Measurements from ENCODE around the gene OR51D1.

OR51D1 gene

DNA sequence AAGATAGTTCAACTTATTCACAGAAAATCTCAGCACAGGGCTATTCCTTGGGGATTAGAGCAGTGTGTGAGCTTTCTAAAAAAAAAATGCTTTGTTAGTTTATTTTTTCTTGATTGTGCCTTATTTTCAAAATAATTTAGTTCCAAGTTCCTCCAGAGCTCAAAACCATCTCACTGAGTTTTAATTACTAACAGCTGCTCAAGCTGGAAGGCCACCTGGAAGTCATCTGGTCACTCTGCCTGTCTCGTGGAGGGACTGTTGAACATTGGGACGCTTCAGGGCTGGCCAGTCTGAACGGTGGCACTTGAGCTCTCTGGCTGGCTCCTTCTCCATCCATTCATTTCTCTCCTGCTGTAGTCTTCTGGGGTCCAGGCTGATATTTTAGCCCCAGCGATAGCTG lies 10.5 kb downstream of the OR51D1 start:
- no peak for DNase-seq

DNA sequence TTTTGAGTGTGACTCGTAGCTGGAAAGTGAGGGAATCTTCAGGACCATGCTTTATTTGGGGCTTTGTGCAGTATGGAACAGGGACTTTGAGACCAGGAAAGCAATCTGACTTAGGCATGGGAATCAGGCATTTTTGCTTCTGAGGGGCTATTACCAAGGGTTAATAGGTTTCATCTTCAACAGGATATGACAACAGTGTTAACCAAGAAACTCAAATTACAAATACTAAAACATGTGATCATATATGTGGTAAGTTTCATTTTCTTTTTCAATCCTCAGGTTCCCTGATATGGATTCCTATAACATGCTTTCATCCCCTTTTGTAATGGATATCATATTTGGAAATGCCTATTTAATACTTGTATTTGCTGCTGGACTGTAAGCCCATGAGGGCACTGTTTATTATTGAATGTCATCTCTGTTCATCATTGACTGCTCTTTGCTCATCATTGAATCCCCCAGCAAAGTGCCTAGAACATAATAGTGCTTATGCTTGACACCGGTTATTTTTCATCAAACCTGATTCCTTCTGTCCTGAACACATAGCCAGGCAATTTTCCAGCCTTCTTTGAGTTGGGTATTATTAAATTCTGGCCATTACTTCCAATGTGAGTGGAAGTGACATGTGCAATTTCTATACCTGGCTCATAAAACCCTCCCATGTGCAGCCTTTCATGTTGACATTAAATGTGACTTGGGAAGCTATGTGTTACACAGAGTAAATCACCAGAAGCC lies 17.5 kb downstream of the OR51D1 start:
- DNase-seq: no peak

DNA sequence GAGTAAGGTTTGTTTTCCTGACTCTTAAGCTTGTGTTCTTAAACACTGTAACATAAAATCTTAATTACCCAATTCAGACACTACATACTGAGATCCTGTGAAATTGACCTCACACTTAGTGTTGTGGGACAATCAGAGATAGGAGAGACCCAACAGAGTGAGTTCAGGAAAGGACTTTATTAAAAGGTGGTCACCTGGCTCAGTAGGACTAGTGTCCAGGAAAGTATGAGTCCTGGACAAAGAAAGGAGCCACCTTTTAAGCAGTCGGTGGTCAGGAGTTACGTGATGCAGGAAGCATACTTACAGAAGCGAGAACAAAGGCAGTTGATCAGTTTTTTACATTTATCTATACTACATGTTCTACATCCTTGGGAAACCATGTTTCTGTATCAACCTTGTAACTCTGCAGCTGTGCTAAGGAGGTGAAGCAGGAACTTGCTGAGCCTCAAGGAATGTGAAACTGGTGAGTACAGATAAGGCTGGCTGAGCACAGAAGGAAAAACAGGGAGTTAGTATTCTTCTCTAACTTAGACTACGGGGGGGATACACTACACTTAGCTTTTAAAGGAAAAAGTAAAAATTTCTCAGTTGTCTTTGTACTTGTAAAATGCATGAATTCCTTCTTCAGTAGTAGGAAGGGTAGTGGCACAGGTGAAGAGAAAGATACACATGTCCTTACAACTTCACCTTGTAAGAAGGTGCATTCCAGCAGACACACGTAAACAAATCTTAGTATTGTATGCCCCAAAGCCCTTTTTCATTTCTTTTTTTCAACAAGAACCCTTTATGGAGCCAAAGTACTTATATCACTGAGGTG lies 21.6 kb downstream of the OR51D1 start:
- no peak for DNase-seq

DNA sequence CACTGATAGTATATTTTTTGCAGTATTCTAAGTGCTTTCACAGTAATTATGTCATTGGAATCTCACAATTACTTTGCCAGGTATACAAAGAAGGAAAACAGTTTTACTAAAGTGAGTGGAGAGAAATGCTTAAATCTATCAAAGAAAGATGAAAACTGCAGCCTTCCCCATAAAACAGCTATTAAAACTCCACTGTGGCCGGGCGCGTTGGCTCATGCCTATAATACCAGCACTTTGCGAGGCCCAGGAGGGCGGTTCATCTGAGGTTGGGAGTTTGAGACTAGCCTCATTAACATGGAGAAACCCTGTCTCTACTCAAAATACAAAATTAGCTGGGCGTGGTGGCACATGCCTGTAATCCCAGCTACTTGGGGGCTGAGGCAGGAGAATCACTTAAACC lies 25.6 kb downstream of the OR51D1 start:
- no peak for DNase-seq

DNA sequence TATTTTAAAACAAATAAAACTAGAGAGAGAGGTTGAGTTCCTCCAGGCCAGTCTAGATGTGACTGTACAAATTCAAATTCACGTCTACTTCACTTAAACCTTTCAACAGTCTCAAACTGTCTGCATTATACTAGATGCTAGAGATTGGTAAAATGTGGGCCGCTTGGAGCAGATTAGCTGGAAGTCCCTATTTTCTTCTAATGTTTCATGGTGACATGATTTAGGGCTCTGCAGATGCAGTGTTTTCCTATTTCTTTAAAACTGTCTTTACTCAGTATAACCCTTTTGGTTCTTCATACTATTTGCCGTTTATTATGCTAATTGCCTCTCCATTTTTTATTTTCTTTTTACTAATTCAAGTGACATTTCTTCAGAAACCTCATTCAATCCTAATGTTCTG lies 26.9 kb downstream of the OR51D1 start:
- no peak for DNase-seq

DNA sequence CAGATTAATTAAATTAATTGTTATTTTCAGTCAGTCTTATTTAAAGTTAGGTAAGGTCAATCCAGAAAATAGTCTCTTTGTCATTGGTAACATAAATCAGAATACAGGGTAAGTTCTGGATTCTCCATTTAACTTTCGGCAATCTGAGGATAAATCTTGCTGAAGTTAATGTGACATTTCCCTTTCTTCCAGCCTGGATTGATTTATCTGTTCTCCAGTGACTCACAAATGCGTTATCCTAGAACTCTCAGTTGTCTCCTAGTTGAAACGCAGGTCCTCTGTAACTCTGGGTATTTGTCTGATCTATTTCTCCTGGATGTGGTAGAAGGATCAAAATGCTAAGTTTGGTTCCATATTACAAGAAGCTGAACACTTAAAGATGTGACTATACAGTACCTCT lies 27.5 kb downstream of the OR51D1 start:
- no peak for DNase-seq

GRCh38 chr11:4665424-4665823 lies 28.1 kb downstream of the OR51D1 start:
- DNase-seq: no peak

DNA sequence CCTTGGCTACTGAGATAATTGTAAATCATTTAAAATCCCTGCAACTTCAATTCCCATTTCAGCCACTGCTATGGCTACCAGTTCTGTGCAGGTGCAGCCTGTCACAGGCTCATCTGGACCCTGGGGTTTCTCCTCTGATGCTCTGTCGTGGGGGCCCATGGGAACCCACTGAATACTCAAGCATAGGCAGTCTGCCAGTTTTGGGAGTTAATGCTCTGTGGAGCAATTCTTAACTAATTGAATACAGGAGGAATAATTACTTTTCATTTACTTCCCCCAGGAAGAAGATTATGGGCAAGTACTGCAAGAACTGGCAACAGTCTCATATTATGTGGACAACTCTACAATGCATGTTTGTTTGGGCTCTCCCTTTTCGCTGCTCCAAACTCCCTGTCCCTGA lies 34.5 kb downstream of the OR51D1 start:
- DNase-seq: no peak

GRCh38 chr11:4672470-4672869 lies 35.2 kb downstream of the OR51D1 start:
- no peak for DNase-seq

DNA sequence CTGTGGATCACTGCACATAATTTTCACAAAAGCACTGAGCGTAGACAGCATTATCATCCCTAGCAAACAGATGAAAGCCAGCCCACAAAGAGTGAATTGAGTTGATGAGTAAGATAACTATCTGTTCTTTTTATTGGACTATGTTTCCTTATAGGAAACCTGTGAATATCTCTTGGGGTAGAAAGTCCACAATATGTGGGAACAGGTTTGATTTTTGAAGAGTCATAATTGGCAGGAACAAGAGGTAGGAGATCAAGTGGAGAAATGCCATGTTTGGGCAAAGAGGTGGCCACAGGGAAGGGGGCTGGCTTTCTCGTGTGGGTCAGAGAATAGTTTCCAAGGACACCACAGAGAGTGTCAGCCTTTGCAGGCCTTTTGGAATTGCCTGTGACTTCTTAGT lies 36.5 kb downstream of the OR51D1 start:
- no peak for DNase-seq

GRCh38 chr11:4677948-4678347 lies 40.7 kb downstream of the OR51D1 start:
- no peak for DNase-seq

- no peak for DNase-seq
These were observed 43.1 kb downstream of the OR51D1 start for GRCh38 chr11:4680341-4680740.

GRCh38 chr11:4682623-4683419 lies 45.5 kb downstream of the OR51D1 start:
- DNase-seq: no peak

GRCh38 chr11:4684631-4685285 lies 47.5 kb downstream of the OR51D1 start:
- DNase-seq: no peak

Data from activated gamma-delta T cell (primary cell).